Activated CD8-positive, alpha-beta memory T cell treated with anti-CD3 and anti-CD28 coated beads, Interleukin-2, amount 50 U/mL, for 4 hours (primary cell): ENCODE results near the gene CDY1B.
"Not testable (repeated sequence)": the region's sequence is repeated elsewhere in the genome, so short reads cannot be mapped to it uniquely, and the experiment has no call there.

ENCODE experiments used
- DNase-seq: peaks from one replicate; pipeline ENCODE4 v3.0.0-alpha.2; 2020

Gene CDY1B

GRCh38 chrY:24047919-24048318, at the start of gene CDY1B:
CDY1B (minus strand) TSS chrY:24048019; CDS start chrY:24047688, 331 bp downstream.
- not testable (repeated sequence) for DNase-seq

- not testable (repeated sequence) for DNase-seq
Observed at GRCh38 chrY:24049525-24049924, 1.7 kb upstream of the CDY1B start.

GRCh38 chrY:24043209-24043608, 4.6 kb downstream of the CDY1B start:
- DNase-seq = not testable (repeated sequence)

GRCh38 chrY:24039008-24039718, 8.7 kb downstream of the CDY1B start:
- not testable (repeated sequence) for DNase-seq

GRCh38 chrY:24026212-24027103, 21.4 kb downstream of the CDY1B start:
- DNase-seq = not testable (repeated sequence)
